HUES48 (cell line): ENCODE results near the gene FOXO6.
A peak's percentile ranks its signal among the peaks of the same experiment; 100 is the strongest.

Experiments used
- H3K27ac ChIP-seq: one replicate; pipeline ENCODE4 v1.7.0; 2013; ENCODE audit warnings: low read depth, low read length, inconsistent platforms
- H3K27me3 ChIP-seq: 2 replicates; pipeline ENCODE4 v1.6.1; 2013; ENCODE audit warnings: mild to moderate bottlenecking, low read length; ENCODE audit not compliant: control insufficient read depth, insufficient read depth
- H3K36me3 ChIP-seq: 2 replicates; pipeline ENCODE4 v1.6.1; 2013; ENCODE audit warnings: low read length; ENCODE audit not compliant: control insufficient read depth, insufficient read depth
- H3K4me1 ChIP-seq: 2 replicates; pipeline ENCODE4 v1.6.1; 2013; ENCODE audit warnings: mild to moderate bottlenecking, low read length; ENCODE audit not compliant: control insufficient read depth, insufficient read depth
- H3K4me3 ChIP-seq: 2 replicates; pipeline ENCODE4 v1.5.1; 2013; ENCODE audit warnings: mild to moderate bottlenecking, low read depth, low read length
- H3K9ac ChIP-seq: 2 replicates; pipeline ENCODE4 v1.6.1; 2013; ENCODE audit warnings: mild to moderate bottlenecking, low read depth, low read length, moderate library complexity
- H3K9me3 ChIP-seq: 2 replicates; pipeline ENCODE4 v1.6.1; 2013; ENCODE audit warnings: low read length; ENCODE audit not compliant: control insufficient read depth, insufficient read depth

FOXO6 gene

GRCh38 chr1:41362749-41363590 is 1.7 kb downstream of the FOXO6 start:
- Histone ChIP-seq H3K27ac (no peak overlapping the region), H3K9ac (no peak overlapping the region), H3K4me1 (peaks cover 48% of the 10 kb centered on the region), H3K9me3 (no peaks in the 10 kb centered on the region), H3K27me3 (peaks cover 76% of the 10 kb centered on the region), H3K36me3 (no peaks in the 10 kb centered on the region), H3K4me3 (peak overlapping the region; percentile 57; the same call in 1 of the 2 replicates)

GRCh38 chr1:41363591-41364320 is 2.5 kb downstream of the FOXO6 start:
- Histone ChIP-seq H3K4me1 (peaks cover 42% of the 10 kb centered on the region), H3K9ac (no peak overlapping the region), H3K4me3 (no peak overlapping the region), H3K36me3 (no peaks in the 10 kb centered on the region), H3K9me3 (no peaks in the 10 kb centered on the region), H3K27ac (no peak overlapping the region), H3K27me3 (peaks cover 73% of the 10 kb centered on the region)

GRCh38 chr1:41364442-41365319 is 3.4 kb downstream of the FOXO6 start:
- Histone ChIP-seq H3K27me3 (peaks cover 74% of the 10 kb centered on the region), H3K9me3 (no peaks in the 10 kb centered on the region), H3K27ac (no peak overlapping the region), H3K36me3 (no peaks in the 10 kb centered on the region), H3K4me1 (peaks cover 41% of the 10 kb centered on the region), H3K4me3 (no peak overlapping the region), H3K9ac (no peak overlapping the region)

GRCh38 chr1:41365320-41365633 is 4.0 kb downstream of the FOXO6 start:
- Histone ChIP-seq H3K36me3 (no peaks in the 10 kb centered on the region), H3K4me3 (no peak overlapping the region), H3K27ac (no peak overlapping the region), H3K4me1 (peaks cover 37% of the 10 kb centered on the region), H3K9me3 (no peaks in the 10 kb centered on the region), H3K9ac (no peak overlapping the region), H3K27me3 (peaks cover 74% of the 10 kb centered on the region)

- Histone ChIP-seq H3K9ac (no peak overlapping the region), H3K27me3 (peaks cover 69% of the 10 kb centered on the region), H3K4me1 (peaks cover 38% of the 10 kb centered on the region), H3K4me3 (peak overlapping the region; percentile 54), H3K9me3 (no peaks in the 10 kb centered on the region), H3K27ac (no peak overlapping the region), H3K36me3 (no peaks in the 10 kb centered on the region)
These were observed 4.7 kb downstream of the FOXO6 start for GRCh38 chr1:41365772-41366454.

GRCh38 chr1:41366455-41367287 is 5.4 kb downstream of the FOXO6 start:
- Histone ChIP-seq H3K27ac (no peak overlapping the region), H3K9me3 (no peaks in the 10 kb centered on the region), H3K4me3 (peak overlapping the region; percentile 61), H3K27me3 (peaks cover 66% of the 10 kb centered on the region), H3K4me1 (peaks cover 46% of the 10 kb centered on the region), H3K36me3 (no peaks in the 10 kb centered on the region), H3K9ac (no peak overlapping the region)

- Histone ChIP-seq H3K4me3 (peak overlapping the region; percentile 61; the same call in 1 of the 2 replicates), H3K27me3 (peaks cover 60% of the 10 kb centered on the region), H3K27ac (no peak overlapping the region), H3K36me3 (no peaks in the 10 kb centered on the region), H3K4me1 (peaks cover 50% of the 10 kb centered on the region), H3K9ac (no peak overlapping the region), H3K9me3 (no peaks in the 10 kb centered on the region)
These were observed 6.0 kb downstream of the FOXO6 start for GRCh38 chr1:41367288-41367642.

GRCh38 chr1:41368366-41368765 is 7.1 kb downstream of the FOXO6 start:
- H3K27me3 ChIP-seq, result peaks cover 49% of the 10 kb centered on the region
- peaks cover 49% of the 10 kb centered on the region for H3K4me1 ChIP-seq
- H3K4me3 ChIP-seq, result no peak overlapping the region
- no peaks in the 10 kb centered on the region for H3K9me3 ChIP-seq
- H3K27ac ChIP-seq, result no peak overlapping the region
- H3K9ac ChIP-seq, result no peak overlapping the region
- H3K36me3 ChIP-seq, result no peaks in the 10 kb centered on the region

- Histone ChIP-seq H3K9ac (no peak overlapping the region), H3K27me3 (peaks cover 45% of the 10 kb centered on the region), H3K4me3 (no peak overlapping the region), H3K4me1 (peaks cover 47% of the 10 kb centered on the region), H3K36me3 (no peaks in the 10 kb centered on the region), H3K9me3 (no peaks in the 10 kb centered on the region), H3K27ac (no peak overlapping the region)
These were observed 7.6 kb downstream of the FOXO6 start for GRCh38 chr1:41368801-41369200.

GRCh38 chr1:41369531-41369930 is 8.3 kb downstream of the FOXO6 start:
- Histone ChIP-seq H3K4me3 (no peak overlapping the region), H3K27ac (no peak overlapping the region), H3K27me3 (peaks cover 41% of the 10 kb centered on the region), H3K9me3 (no peaks in the 10 kb centered on the region), H3K36me3 (no peaks in the 10 kb centered on the region), H3K9ac (no peak overlapping the region), H3K4me1 (peaks cover 47% of the 10 kb centered on the region)
